ENCODE results near the gene GPR21. TPM values are rescaled to one million over a fixed set of nuclear protein-coding genes. Genes with fewer than 3 reads are reported as not detected.

The GPR21 gene
- total RNA-seq, 1 experiment from 2014 or later, result 0.20 TPM

GRCh38 chr9:123062351-123063176 lies 29.1 kb downstream of the GPR21 start:
- no peak for DNase-seq (ENCODE audit: extremely low read depth, low read depth)

- no peak for DNase-seq (ENCODE audit: extremely low read depth, low read depth)
Observed at GRCh38 chr9:123063177-123063598, 29.7 kb downstream of the GPR21 start.

DNA sequence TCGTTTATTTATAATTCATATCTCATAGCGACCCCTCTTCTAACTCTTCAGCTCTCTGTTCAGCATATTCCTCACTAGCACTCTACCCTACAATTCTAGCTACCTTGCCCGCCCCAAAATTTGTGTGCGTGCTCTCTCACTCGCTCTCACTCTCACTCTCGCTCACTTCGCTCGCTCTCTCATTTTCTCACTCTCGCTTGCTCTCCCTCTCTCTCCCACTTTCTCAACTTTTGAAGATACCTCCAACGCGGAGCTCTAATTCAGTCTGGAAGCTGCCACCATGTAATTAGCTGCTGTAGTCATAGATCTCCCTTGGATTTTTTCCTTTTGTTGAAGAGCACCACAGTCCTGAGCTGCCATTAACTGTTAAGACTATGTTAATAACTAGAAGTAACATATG lies 30.4 kb downstream of the GPR21 start:
- no peak for DNase-seq (ENCODE audit: extremely low read depth, low read depth)

GRCh38 chr9:123064716-123065115 lies 31.2 kb downstream of the GPR21 start:
- no peak for DNase-seq (ENCODE audit: extremely low read depth, low read depth)

DNA sequence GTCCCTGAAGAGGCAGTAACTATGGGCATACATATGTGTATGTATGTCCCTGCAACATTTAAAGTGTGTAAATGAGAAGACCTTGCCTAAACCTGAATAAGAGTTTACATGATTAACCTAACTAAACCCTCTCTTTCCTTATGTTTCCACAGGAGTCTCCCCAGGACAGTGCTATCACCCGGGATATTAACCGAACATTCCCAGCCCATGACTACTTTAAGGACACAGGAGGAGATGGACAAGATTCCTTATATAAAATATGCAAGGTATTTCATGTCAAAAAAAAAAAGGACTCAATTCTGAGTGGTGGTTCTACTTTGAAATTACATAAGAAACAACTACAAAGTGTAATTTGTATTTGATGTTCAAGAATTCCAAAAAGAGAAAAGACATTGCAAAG lies 31.7 kb downstream of the GPR21 start:
- no peak for DNase-seq (ENCODE audit: extremely low read depth, low read depth)

DNA sequence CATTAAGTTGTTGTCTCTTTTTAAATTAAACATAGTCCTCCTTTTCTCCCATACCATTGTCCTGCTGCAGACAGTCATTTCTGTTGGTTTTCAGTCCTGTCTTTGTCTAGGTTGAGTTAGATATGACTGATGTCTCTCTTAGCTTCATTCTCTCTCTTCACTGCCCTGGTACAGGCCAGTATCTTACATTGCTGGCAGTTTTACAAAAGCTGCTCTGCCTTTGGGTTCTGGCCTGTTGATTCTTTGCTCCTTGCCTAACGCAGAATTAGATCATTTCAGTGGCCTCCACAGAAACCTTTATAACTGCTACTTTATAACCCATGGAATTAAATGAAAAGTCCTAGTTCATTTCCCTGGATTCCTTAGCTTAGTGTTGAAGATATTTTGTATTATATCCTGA lies 33.7 kb downstream of the GPR21 start:
- no peak for DNase-seq (ENCODE audit: extremely low read depth, low read depth)

DNA sequence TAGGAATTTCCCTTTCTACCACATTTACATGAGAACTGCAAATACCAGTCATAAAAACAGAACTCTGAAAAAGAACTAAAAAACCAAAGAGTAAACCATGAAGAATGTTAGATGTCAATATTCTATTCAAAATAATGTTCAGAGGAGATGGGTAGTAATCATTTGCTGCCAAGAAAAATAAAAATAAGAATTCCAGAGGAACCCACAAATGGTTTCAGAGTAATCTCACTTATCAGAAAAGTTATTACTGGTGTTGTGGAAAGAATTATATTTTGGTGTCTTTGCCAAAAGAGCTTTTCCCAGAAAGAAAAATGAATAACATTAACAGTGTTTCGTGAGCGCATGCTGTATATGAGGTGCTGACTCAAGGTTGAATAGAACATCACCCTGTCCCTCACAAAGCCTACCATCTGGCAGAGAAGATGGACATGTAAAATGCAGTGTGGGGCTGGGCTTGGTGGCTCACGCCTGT lies 35.6 kb downstream of the GPR21 start:
- no peak for DNase-seq (ENCODE audit: extremely low read depth, low read depth)

DNA sequence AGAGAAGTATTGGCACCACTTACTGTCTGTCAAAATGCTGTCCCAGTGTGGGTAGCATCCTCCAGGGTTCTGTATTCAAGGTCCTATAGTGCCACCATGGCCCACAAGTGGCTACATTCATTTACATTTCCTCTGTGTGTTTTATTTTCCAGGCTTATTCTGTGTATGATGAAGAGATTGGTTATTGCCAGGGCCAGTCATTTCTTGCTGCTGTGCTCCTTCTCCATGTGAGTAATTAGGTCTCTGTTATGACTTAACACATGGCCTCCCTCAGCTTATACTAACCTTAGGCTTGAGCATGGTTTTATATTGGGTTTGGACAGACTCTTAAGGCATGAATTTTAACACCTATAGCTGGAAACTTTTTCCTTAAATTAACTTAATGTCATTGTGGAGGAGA lies 36.7 kb downstream of the GPR21 start:
- DNase-seq (ENCODE audit: extremely low read depth, low read depth), result no peak

GRCh38 chr9:123072407-123072995 lies 39.0 kb downstream of the GPR21 start:
- DNase-seq (ENCODE audit: extremely low read depth, low read depth), result no peak

DNA sequence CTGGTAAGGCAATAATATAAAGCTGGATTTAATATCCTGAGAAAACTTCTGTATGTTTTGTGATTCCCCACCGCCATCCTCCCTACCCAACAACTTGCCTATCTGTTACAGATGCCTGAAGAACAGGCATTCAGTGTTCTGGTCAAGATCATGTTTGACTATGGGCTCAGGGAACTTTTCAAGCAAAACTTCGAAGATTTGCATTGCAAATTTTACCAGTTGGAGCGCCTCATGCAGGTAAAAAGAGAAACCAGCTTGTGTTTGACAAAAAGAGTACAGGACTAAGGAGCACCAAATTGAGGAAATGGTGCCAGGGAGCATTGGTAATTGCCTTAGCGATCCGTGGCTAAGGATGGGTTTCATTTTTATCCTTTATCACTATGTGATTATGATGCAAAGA lies 40.0 kb downstream of the GPR21 start:
- DNase-seq (ENCODE audit: extremely low read depth, low read depth), result no peak

DNA sequence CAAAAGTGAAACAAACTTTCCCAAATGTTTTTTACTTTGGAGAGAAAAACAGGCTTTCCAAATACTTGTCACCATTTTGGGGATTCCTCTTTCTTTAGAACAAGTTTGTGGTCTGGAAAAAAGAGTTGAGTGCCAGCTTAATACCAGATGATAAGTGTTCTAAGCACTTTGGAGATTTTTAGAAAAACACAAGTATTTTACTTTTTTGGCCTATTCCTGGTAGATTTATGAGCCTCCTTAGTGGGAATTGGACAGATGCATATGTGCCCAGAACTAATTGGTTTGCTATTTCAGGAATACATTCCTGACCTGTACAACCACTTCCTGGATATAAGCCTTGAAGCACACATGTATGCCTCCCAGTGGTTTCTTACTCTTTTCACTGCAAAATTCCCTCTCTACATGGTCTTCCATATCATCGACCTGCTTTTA lies 40.5 kb downstream of the GPR21 start:
- no peak for DNase-seq (ENCODE audit: extremely low read depth, low read depth)

GRCh38 chr9:123074628-123075027 lies 41.2 kb downstream of the GPR21 start:
- DNase-seq (ENCODE audit: extremely low read depth, low read depth), result no peak

DNA sequence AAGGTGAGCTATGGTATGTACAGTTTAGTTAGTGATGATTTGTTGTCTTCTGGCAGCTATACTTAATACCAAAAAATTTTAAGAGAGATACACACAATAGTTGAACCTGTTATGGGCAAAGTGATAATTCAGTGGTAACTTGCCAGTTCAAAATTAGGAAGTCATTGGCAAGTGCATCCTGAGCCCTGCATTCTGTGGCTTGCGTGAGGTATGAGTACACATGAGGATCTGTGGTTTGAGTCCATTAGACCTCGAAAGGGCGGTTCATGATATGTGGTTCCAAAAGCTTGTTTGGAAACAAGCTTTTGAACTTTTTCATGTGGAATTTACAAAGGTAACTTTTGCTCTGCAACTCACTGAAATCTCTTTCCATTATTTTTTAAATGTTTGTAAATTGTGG lies 47.0 kb downstream of the GPR21 start:
- DNase-seq (ENCODE audit: extremely low read depth, low read depth), result no peak

DNA sequence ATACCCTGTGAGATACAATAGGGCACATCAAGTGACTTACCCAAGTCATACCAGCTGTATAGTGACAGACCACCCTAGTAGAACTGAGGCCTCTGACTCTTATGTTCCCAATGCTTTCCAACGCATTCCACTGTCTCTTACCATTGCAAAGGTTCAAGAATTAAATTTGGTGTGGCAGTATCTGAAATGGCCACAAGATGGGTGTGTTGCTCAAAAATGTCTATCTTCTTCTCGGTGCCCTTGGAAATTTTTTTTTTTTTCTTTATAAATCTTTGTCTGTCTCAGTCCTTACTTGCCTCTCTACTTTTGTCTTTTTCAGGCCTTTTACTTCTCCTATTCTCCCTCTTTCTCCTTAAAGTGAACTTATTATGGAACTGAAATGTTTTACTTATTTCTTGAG lies 48.4 kb downstream of the GPR21 start:
- DNase-seq (ENCODE audit: extremely low read depth, low read depth), result peak; percentile 44

DNA sequence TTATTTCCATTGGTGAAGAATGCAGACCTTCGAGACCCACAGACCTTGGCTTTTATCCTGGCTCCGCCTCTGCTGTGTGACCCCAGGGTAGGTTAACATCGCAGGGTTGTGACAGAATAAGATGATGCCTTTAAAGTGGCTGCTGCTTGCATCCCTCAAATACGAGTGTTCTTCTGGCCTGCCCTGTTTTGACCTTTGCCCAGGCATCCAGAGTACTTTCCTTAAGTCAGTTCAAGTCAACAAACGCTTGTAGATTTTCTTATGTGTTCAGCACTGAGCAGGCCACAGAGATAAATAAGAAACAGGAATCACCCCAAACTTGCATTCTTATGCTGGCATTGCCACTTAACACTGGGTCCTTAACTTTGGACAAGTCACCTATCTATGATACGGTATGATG lies 50.2 kb downstream of the GPR21 start:
- DNase-seq (ENCODE audit: extremely low read depth, low read depth), result no peak

DNA sequence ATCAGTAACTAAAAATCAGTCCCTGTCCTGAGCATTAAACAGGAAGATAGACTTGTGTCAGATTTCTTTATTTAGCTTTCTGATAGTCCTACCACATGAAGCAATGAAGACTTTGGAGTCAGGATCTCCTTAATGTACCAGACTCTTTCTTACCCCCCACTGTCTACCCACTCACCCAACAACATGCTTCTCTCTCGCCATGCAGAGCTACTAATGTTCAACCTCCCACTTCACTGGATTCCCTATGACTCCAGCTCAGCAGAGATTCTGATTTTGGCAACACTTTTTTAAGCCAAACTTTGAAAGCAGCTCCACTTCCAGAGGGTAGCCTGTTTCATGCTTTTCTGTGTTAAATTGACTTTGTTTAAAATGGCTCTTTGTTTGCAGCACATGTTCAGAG lies 50.8 kb downstream of the GPR21 start:
- no peak for DNase-seq (ENCODE audit: extremely low read depth, low read depth)

Small RNA genes lying within 50 kb of the gene (small RNA-seq; reads per million reads assigned to genes)
- 0 reads per million in 2 experiments for gene GPR21

Other genes starting within 250 kb of the GPR21 start
- not detected in 2 replicates for gene OR5C1, start 244.7 kb upstream of the GPR21 start, total RNA-seq (2014; rRNA removed; shearing (Covaris generic))
- not detected in 2 replicates for gene OR1K1, start 233.5 kb upstream of the GPR21 start, total RNA-seq (2014; rRNA removed; shearing (Covaris generic))
- 25.9 and 32.3 TPM in 2 replicates for gene PDCL, start 205.1 kb upstream of the GPR21 start, total RNA-seq (2014; rRNA removed; shearing (Covaris generic))
- 58.7 and 63.6 TPM in 2 replicates for gene RC3H2, start 128.3 kb upstream of the GPR21 start, total RNA-seq (2014; rRNA removed; shearing (Covaris generic))
- 17.0 and 19.8 TPM in 2 replicates for gene ZBTB6, start 120.3 kb upstream of the GPR21 start, total RNA-seq (2014; rRNA removed; shearing (Covaris generic))
- 5.9 and 8.2 TPM in 2 replicates for gene ZBTB26, start 102.2 kb upstream of the GPR21 start, total RNA-seq (2014; rRNA removed; shearing (Covaris generic))
- gene RABGAP1, start 92.6 kb upstream of the GPR21 start, total RNA-seq (2014; rRNA removed; shearing (Covaris generic)), result 16.7 and 21.4 TPM in 2 replicates
- 23.2 and 26.0 TPM in 2 replicates for gene STRBP, start 234.9 kb downstream of the GPR21 start, total RNA-seq (2014; rRNA removed; shearing (Covaris generic))

Measured in NCI-H460 (cell line).